HG03469 (cell line): ENCODE results near the gene NAA40.

Source experiments
- ATAC-seq: cut with Tn5 transposase; IDR thresholded peaks from one replicate; pipeline ENCODE4 v1.9.1; 2021; ENCODE audit warnings: mild to moderate bottlenecking, moderate library complexity, moderate number of reproducible peaks; ENCODE audit not compliant: unreplicated experiment

Gene NAA40

DNA sequence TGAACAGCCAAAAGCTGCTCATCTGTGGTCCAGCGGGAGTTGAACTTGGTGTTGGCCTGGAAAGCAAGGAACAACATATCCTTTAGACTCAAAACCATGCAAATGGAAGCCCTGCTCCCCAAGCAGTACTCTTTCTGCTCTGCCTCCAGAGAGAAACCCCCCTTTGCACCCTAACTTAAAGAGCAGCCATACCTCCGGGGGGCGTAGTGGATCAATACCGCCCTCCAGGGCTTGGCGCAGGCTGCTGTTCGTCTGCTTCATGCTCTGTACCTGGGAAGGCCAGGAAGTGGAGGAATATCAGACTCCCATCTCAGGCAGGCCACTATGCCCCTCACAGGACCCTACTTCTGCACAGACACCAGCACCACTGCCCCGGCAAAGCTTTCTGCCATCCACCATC lies 26.1 kb upstream of the NAA40 start:
- ATAC-seq: no peak

DNA sequence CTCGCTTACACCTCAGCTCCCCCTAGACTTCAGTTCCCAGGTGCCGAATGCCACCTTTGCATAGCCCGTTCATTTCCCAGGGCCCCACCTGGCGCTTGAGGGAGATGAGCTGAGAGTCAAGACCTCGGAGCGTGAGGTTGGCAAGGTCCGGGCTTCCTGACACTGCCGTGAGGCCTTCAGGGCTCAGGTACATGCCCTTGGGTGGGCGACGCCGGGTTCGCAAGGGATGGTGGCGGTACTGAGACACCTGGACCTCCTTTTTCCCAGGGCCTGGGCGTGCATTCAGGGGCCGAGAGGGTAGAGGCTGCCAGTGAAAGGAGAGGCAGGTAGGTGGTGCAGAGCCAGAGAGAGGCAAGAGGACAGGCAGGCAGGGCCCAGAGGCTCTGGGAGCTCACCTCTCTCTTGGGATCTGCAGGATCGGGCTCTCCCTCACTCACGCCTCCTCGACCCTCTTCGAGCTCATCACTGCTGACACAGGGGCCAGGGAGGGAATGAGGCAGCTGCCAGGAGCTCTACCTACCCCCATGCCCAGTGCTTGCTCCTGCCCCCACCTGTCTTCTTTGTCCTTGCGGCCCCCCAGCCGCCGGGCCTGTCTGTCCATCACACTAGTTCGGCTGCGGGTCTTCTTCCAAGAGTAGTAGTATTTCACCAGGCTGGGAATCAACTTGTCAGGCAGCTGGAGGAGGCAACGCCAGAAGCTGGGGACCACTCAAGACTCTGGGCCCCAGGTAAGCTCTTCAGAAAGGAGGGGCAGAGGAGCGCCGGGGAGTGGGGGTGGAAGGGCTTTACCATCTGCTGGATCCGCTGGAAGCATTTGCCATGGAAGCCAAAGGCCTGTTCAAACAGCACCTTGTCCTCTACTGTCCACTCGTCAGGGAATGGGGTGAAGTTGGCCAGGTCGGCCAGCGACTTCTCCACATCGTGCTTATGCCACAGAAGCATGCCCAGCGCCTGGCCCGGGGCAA lies 24.7 kb upstream of the NAA40 start:
- ATAC-seq: no peak

DNA sequence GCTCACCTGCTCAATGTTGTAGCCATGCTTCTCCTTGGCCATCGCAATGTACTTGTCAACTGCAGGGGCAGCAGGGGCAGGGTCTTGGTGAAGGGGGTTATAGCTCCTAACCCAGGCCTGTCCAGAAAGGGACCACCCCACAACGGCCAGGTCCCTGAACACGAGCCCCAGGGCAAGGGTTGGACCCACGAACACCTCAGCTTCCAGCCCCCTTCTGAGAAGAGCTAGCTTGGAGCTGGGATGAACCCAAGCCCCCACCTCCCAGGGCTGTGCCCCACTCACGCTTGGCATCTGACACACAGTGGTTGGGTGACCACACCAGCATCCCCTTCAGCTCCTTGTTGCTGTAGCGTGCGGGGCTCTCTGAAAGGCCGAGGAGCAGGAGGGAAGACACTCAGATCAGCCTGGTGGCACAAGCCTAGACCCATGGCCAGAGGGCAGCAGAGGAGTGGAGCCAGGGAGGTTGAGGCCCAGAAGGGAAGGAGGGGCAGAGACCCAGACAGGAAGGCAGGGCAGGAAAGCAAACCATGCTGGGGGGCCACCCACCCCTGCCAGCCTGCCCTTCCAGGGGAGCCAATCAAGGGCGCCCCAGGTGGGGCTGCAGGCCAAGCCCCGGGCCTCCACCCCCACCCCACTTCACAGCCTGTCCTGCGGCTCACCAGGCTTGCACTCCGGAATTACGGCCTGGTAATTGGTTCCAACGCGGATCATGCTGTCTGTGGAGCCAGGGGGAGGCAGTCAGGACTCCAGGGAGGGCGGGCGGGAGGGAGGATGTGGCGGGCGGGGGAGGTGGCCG lies 23.7 kb upstream of the NAA40 start:
- ATAC-seq: no peak

DNA sequence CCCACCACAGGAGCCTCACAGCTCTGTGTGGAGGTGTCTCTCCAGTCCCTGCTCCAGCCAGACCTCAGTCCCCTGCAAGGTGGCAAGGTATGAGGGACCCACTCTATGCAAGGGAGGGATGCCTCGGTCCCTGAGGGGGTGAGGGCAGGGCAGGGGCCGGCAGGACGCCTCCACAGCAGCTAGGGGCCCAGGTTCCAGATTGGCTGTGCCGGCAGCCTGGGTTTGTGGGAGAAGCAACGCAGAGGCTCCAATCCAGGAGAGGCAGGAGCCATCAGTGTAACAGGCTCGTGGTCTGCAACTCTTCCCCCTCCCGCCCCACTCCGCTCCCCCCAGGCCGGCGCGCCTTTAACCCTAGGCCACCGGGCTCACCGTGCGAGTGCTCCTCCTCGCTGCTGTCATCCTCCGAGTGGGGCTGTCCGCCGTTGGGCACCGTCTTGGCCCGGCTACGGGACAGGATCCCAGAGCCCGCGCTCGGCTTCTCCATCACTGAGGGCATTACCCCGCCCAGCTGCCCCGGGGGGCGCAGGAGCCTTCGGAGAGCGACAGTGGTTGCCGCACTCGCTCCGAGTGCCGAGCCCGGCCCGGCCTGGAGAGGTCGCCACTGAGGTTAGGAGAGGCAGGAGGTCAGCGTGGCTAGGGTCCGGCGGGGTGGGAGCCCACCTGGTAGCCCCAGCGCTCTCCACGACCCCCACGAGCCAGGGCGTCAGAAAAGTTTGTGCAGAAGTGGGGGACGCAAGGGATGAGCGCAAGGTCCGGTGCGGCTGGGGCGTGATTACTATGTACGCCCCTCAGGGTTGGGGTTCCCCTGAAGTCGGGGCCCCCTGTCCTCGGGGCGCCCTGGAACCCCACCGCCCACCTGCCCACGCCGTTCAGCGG lies 22.6 kb upstream of the NAA40 start:
- no peak for ATAC-seq

DNA sequence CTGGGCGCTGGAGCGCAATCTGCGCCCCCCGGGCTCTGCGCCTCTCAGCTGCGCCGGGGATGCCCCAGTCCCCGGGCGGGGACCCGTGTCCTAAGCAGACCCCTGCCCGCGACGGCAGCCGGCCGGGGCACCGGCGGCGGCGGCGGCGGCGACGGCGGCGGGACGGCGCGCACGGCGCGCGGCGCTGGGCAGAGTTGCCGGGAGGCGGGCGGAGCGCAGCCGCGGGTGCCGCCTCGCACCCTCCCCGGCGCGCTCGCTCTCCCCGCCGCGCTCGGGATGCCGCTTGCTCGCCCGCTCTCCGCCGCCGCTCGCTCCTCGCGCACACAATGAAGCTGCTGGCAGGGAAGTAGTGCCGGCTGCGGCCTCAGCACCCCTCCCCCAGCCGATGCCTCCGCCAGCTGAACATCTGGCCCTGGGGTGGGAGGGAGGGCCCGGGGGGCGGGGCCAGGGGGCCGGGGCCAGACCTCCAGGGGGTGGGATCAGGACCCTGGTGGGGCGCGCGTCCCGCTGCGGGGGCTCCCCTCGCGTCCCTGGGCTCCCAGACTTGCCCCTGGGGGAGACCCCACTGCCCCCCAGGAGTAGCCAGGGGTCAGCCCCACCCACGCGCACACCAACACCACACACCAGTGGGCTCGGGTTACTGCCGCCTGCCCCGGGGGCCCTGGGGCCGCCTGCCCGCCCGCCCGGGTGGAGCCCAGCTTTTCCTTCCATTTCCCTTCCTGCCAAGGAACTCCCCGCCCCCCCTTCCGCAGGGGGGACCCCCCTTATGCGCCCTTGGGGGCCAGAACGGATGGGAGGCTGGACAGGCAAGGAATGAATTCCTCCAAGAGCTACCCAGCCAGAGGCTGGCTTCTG lies 21.7 kb upstream of the NAA40 start, which contains the start of gene RCOR2:
TSS of gene RCOR2 (minus strand) at position 328 of the 855 bp plus-strand sequence. CDS start 708 bp downstream, outside the sequence.
- no peak for ATAC-seq

DNA sequence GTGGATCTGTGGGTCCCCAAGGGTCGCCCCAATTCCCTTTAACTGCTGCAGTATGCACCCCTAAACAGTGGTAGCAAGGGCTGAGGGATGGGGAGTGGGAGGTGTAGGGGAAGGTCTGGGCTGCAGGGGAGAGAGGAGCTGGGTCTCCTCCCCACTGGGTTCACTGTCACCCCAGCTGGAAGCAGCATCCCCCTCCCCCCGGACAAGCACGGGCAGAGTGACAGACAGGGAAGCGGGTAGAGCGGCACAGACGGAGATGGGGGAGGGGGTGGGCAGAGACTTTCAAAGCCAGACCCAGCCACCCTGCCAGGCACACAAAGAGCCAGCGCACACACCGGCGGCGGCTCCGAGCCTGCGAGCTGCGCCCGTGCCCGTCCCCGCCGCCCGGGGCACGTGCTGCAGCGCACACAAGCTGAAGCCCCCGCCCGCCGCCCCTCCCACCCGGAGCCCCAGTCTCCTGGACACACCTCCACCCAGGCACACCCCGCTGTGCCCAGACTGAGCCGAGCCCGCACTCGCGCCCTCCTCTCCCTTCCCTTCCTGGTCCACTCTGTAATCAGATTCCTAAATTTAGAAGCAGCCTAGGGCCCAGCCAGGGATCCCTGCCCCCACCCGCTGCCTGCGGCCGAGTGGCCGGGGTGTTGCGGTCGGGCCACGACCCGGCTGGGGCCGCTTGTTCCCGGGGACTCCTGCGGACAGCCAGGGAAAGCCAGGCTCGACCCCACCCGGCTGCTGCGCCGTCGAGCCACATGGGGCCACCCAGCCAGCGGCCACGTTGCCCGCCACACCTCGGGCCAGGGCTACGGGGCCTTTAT lies 20.9 kb upstream of the NAA40 start:
- ATAC-seq: no peak

DNA sequence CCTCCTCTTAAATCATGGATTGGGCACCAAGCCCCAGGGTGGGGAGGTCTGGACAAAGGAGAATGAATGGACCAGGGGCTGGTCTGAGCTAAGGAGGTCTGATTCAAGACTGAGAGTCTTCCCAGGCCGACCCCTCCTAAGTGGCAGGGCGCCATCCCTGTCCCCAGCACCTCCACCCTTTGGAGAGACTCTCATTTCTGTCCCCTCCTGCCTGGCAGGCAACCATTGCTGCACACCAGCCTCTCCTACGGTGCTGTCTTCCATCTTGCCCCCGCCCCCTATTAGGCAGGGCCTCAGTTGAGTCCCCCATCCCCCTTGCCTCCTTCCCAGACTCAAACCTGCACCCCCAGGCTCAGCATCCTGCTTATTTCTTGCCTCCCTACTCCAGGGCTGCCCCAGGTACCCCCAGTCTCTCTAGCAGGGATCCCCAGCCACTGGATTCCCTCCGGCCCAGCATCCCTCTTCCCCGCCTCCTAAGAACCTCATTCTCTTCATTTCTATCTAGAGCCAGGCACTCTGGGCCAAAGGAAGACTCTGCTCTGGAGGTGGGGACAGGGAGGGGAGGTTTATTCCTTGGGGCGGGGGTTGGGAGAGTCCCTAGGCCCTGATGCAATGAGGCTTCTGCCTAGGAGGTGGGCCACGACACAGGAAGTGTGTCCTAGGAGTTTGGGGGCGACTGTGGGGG lies 20.2 kb upstream of the NAA40 start:
- no peak for ATAC-seq

DNA sequence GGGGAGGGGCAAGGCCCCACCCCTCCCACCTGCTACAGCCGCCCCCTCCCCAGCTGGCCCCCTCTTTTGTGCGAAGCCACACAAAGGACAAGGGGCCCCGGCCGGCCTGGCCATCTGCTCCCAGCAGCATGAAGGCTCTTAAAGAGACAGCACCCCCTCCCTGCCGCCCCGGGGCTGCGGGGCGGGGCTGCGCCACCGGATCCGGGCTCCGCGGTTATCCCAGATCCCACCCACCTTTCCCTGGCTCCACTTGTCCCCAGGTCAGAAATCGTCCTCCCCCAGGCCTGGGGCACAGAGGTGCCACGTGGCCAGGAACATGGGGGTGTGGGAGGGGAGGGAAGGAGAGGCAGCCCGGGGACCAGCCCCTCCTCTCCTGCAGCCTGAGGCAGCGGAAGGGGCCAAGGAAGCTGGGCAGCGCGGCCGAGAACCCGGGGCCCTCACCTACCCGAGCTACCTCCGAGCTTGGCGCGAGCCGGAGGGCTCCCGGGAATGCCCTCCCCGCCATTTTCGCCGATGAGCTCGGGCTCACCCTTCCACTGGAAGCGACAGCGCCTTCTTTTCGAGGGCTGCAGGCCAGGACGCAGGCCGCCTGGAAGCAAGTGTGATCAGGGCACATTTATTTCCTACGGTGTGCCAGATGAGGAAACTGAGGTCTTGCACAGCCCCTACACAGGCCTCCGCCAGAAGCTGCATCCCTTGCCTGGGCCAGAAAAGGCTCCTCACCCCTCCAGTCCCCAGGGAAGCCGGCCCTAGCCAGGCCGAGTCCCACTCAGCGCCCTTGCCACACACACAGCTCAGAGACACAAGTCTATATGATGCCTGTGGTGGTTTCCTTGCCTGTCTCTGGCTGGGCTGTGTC lies 19.3 kb upstream of the NAA40 start:
- ATAC-seq: no peak

DNA sequence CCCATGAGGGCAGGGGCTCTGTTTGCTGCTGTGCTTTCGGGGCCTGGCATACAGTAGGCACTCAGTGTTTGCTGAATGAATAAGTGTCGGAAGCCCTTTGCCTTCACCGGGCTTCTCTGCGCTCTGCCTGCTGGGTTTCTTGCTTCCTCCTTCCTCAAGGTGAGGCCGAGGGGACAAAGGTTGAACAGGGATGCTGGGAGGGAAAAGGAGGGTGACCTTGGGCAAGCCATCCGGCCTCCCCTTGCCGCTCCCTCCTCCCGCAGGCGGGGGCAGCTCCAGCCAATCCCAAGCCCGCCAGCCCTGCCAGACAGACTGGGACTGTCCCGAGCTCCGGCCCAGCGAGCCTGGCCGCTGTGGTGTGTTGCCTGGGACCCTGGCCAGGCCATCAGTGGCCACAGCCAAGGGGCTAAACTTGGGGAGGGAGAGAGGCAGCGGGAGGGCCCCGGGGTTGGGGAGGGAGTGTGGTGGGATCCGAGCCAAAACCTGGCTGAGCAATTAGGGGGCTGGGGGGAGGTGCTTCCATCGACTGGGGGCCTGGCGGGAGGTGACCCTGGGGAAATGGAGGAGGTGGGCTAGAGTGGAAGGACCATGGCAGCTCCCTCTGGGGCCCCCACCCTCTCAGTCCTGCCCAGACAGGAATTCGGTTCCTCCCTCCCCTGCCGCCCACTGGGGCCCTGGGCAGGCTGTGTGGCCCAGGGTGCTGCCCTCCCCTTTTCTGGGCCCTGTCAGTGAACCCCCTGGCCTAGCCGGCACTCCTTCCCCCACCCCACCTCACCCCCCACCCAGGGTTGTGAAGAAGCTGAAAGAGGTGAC lies 18.5 kb upstream of the NAA40 start:
- ATAC-seq: no peak

DNA sequence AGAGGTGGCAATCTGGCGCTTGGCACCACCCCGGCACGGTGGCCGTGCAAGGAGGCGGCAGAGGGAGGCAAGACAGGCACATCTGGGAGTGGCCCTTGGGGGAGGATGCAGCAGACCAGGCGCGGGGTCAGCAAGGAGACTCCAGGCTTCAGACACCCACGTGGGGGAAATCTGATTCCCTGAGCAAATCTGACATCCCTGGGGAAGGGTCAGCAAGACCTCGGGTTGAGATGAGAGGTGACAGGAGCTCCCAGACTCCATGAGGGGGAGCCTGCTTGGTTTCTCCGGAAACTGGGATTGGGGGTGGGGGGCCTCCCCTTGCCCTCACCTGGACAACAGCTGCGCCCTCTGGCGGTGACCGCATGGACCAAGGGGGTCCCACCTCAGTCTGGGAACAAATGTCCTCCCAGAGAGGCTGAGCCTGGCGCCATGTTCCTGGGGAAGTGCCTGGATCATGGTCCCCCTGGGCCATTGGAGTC lies 17.8 kb upstream of the NAA40 start:
- ATAC-seq: no peak

DNA sequence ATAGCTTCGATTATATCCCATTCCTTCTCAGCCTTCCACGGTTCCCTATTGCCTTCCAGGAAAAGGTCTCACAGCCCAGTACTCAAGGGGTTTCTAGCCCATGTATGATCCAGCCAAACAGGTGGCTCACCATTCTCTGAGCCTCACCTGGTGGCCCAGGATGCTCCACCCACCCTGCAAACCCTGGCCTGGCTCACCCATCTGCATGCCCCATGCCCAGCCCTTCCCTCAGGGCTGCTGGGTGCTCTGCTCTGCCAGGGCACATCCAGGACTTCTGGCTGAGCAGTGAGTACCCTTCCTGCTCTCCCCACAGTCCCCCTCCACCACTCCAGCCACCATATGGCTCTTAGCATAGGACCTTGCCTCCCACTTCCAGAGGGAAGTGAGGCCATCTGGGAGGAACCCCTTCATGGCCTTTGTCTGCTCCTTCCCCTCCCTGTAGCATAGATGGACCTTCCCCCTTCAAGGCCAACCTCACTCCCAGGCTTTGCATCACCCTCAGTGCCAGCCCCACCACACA lies 16.1 kb upstream of the NAA40 start:
- no peak for ATAC-seq

DNA sequence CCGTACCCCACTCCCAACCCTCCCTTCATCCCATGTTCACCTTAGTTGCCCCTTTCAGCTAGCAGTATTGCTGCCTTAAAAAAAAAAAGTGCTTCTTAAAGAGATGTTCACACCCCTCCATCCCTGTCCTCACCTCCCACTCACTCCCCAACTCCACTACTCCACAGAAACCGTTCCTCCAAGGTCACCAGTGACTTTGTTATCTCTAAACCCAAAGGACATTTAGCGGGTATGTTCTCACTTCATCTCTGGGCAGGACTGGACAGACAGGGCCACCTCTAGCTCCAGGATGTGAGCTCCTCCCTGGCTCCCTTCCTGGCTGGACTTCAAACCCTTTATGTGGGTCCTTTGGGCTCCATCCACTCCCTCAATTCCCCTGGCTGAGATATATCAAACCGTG lies 15.5 kb upstream of the NAA40 start:
- ATAC-seq: no peak

DNA sequence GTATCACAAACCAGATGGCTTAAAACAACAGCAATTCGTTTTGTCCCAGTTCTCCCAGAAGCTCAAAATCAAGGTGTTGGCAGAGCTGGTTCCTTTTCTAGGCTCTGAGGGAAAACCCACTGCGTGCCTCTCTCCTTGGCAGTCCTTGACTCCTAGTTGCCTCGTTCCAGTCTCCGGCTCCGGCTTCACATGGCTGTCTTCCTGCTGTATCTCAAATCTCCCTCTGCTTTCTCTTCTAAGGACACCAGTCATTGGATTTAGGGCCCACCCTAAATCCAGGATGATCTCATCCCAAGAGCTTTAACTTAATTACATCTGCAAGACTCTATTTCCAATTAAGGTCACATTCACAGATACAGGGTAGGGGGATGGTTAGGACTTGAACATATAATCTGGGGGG lies 9.2 kb upstream of the NAA40 start:
- no peak for ATAC-seq

DNA sequence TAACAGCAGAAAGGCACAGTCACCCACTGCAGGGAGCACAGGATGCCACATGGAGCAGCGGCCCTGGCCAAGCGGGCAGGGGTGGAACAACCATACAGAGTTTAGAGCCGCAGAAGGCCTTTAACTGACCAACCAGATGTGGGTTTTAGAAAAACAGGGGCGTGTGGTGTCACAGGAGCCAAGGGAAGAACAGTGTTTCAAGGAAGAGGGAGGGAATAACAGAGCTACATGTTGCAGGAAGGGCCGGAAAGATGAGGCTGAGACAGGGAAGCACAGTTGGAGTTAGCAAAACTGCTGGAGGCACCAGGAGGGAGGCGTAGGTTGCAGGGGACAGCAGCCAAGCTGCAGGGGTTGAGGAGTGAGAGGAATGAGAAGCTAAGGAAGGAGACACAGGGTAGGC lies 7.8 kb upstream of the NAA40 start:
- no peak for ATAC-seq

DNA sequence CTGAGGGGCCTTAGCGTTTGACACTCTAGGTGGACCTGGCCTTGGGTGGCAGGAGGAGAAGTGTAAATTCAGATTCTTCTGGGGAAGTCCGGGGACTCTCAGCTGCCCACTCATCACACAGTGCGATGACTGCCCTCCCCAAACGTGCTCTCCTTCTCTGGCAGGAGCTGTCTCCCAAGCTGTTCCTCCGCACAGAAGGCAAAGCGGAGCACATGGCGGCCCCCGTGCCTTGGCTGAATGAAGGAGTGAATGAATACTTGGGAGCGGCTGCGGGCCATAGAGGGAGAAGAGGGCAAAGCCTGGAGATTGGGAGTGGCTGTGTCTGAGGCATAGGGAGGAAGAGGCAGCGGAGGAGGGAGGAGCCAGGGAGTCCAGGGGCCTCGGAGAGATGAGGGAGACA lies 6.9 kb upstream of the NAA40 start:
- no peak for ATAC-seq

DNA sequence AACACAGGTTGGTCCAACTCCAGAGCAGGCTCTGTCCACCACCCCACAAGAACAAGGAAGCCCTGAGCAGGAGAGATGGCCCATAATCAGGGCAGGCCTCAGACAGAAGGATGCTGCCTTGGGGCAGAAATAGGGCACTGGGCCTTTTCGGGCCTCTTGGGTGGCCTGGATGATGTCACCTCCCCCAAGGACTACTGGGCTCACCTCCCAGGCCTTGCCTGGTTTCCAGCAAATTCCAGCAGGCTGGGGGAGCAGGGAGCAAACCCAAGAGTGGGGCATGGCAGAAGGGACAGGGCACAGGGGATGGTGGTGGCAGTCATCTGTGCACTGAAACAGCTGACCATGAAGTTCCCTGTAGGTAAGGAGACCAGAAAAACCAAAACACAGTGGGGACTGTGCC lies 5.3 kb upstream of the NAA40 start:
- no peak for ATAC-seq
